ENCODE results near the gene MSGN1.

The MSGN1 gene

GRCh38 chr2:17816396-17817245 lies at the start of gene MSGN1:
MSGN1 (plus strand) TSS chr2:17816460; CDS start chr2:17816519, 59 bp downstream.
- no peak for DNase-seq (ENCODE audit: low spot score)
- in situ Hi-C loops (cut with MboI; ENCODE audit: low pct_unique_long_range_greater_than_20kb, low sequenced_read_pairs, unreplicated experiment) = no loop called here
- TF ChIP-seq CTCF (IDR thresholded peaks at IDR 0.05; ENCODE audit: extremely low read depth, insufficient read depth, missing control alignments) = no peak

GRCh38 chr2:17768894-17769293 lies 47.4 kb upstream of the MSGN1 start:
- in situ Hi-C loops (cut with MboI; ENCODE audit: low pct_unique_long_range_greater_than_20kb, low sequenced_read_pairs, unreplicated experiment) = no loop called here
- no peak for DNase-seq (ENCODE audit: low spot score)
- TF ChIP-seq CTCF (IDR thresholded peaks at IDR 0.05; ENCODE audit: extremely low read depth, insufficient read depth, missing control alignments) = no peak

- DNase-seq (ENCODE audit: low spot score) = no peak
- in situ Hi-C loops (cut with MboI; ENCODE audit: low pct_unique_long_range_greater_than_20kb, low sequenced_read_pairs, unreplicated experiment) = no loop called here
- no peak for TF ChIP-seq CTCF (IDR thresholded peaks at IDR 0.05; ENCODE audit: extremely low read depth, insufficient read depth, missing control alignments)
These were observed 44.3 kb upstream of the MSGN1 start for GRCh38 chr2:17771956-17772355.

- DNase-seq (ENCODE audit: low spot score) = no peak
- TF ChIP-seq CTCF (IDR thresholded peaks at IDR 0.05; ENCODE audit: extremely low read depth, insufficient read depth, missing control alignments) = no peak
- in situ Hi-C loops (cut with MboI; ENCODE audit: low pct_unique_long_range_greater_than_20kb, low sequenced_read_pairs, unreplicated experiment) = no loop called here
These were observed 43.7 kb upstream of the MSGN1 start for GRCh38 chr2:17772532-17772931.

- DNase-seq (ENCODE audit: low spot score) = no peak
These were observed 35.7 kb upstream of the MSGN1 start for GRCh38 chr2:17780546-17780945.

GRCh38 chr2:17781482-17781881 lies 34.8 kb upstream of the MSGN1 start:
- TF ChIP-seq CTCF (IDR thresholded peaks at IDR 0.05; ENCODE audit: extremely low read depth, insufficient read depth, missing control alignments) = no peak
- no peak for DNase-seq (ENCODE audit: low spot score)
- in situ Hi-C loops (cut with MboI; ENCODE audit: low pct_unique_long_range_greater_than_20kb, low sequenced_read_pairs, unreplicated experiment) = no loop called here

More at GRCh38 chr2:17780546-17780945, 35.7 kb upstream of the MSGN1 start:
- in situ Hi-C loops (cut with MboI; ENCODE audit: low pct_unique_long_range_greater_than_20kb, low sequenced_read_pairs, unreplicated experiment) = no loop called here
- no peak for TF ChIP-seq CTCF (IDR thresholded peaks at IDR 0.05; ENCODE audit: extremely low read depth, insufficient read depth, missing control alignments)
